ENCODE results near the gene EMILIN3.

DNA sequence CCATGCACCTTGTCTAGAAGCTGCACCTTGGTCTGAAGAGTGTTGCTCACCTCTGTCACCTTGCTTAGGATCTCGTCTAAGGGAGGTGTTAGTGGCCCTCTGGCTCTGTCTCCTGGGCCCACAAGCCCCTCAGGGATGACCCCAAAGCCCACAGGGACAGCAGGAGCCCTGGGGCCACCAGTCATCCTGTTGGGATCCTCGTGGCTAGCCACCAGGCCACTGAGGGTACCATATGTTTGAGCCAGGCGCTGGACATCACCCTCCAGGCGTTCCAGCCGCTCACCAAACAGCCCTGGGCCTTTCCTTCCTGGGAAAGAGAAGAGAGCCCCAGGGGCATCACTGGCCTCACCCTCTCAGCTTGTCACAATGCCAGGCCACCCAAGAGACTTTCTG is 3.9 kb downstream of the EMILIN3 start:
- TF ChIP-seq, protein P1, sequence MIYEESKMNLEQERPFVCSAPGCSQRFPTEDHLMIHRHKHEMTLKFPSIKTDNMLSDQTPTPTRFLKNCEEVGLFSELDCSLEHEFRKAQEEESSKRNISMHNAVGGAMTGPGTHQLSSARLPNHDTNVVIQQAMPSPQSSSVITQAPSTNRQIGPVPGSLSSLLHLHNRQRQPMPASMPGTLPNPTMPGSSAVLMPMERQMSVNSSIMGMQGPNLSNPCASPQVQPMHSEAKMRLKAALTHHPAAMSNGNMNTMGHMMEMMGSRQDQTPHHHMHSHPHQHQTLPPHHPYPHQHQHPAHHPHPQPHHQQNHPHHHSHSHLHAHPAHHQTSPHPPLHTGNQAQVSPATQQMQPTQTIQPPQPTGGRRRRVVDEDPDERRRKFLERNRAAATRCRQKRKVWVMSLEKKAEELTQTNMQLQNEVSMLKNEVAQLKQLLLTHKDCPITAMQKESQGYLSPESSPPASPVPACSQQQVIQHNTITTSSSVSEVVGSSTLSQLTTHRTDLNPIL (CRISPR knock-in tag; IDR thresholded peaks at IDR 0.05; ENCODE audit: low read depth) = no peak
- TF ChIP-seq CSDC2 (CRISPR knock-in tag; IDR thresholded peaks at IDR 0.05) (no peak), ZFP30 (CRISPR knock-in tag; IDR thresholded peaks at IDR 0.05) (no peak), ZC3H10 (CRISPR knock-in tag; IDR thresholded peaks at IDR 0.05) (no peak), POU6F1 (CRISPR knock-in tag; IDR thresholded peaks at IDR 0.05; ENCODE audit: borderline replicate concordance, low read depth) (no peak), RARB (CRISPR knock-in tag; IDR thresholded peaks at IDR 0.05) (no peak), PPARA (CRISPR knock-in tag; IDR thresholded peaks at IDR 0.05; ENCODE audit: borderline replicate concordance) (no peak), OSR1 (CRISPR knock-in tag; IDR thresholded peaks at IDR 0.05) (no peak), BACH2 (CRISPR knock-in tag; IDR thresholded peaks at IDR 0.05; ENCODE audit: borderline replicate concordance) (no peak), TSHZ2 (CRISPR knock-in tag; IDR thresholded peaks at IDR 0.05) (no peak)
- TF ChIP-seq, protein P2, sequence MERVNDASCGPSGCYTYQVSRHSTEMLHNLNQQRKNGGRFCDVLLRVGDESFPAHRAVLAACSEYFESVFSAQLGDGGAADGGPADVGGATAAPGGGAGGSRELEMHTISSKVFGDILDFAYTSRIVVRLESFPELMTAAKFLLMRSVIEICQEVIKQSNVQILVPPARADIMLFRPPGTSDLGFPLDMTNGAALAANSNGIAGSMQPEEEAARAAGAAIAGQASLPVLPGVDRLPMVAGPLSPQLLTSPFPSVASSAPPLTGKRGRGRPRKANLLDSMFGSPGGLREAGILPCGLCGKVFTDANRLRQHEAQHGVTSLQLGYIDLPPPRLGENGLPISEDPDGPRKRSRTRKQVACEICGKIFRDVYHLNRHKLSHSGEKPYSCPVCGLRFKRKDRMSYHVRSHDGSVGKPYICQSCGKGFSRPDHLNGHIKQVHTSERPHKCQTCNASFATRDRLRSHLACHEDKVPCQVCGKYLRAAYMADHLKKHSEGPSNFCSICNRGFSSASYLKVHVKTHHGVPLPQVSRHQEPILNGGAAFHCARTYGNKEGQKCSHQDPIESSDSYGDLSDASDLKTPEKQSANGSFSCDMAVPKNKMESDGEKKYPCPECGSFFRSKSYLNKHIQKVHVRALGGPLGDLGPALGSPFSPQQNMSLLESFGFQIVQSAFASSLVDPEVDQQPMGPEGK (CRISPR knock-in tag; IDR thresholded peaks at IDR 0.05; ENCODE audit: borderline replicate concordance) = no peak
